Activated T-helper 1 cell treated with anti-CD3 and anti-CD28 coated beads, Interleukin-2, amount 50 U/mL, for 16 hours (primary cell): ENCODE data around the gene CYBC1.
"Not testable (repeated sequence)": the region's sequence is repeated elsewhere in the genome, so short reads cannot be mapped to it uniquely, and the experiment has no call there.

Experiments used
- DNase-seq, 2 donors: peaks; one replicate each; pipeline ENCODE4 v3.0.0-alpha.2; 2020; ENCODE audit warnings: low read depth in 1 of 2, low spot score in 1 of 2

CYBC1 gene

DNA sequence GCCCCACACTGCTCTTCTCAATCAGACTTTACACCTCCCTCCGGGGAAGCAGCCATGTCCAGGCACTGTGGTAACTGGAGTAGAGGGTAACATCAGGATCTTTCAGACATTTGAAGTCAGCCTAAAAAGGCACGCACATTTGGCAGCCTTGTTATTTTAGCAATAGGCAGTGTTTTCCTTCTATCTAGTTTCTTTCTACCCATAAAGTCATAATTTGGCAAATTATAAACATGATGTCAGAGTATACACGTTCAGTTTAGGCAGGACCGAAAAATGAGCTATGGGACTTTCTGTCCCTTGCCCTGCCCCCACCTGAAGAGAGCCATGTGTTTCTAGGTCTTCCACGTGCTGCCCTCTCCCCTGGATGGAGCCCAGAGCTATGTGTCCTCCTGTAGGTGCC is 29.1 kb upstream of the CYBC1 start:
- DNase-seq = no peak

DNA sequence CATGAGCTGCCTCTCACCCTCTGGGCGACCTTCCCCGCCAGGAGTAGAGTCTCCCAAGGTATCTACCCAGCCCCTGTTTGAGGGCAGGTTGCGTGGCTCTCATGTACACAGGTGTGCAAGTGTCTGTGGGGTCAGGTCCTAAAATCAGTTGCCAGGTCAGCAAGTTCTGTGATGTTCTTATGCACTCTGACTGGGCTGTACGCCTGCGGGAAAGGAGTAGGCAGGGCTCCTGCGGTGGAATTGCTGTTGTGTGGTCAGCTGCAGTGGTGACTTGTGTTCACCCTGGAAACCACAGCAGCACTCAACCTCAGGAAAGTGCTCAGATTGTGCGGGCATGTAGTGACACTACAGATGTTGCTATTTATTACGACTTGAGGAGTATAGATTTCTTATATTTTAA is 27.4 kb upstream of the CYBC1 start:
- no peak for DNase-seq

DNA sequence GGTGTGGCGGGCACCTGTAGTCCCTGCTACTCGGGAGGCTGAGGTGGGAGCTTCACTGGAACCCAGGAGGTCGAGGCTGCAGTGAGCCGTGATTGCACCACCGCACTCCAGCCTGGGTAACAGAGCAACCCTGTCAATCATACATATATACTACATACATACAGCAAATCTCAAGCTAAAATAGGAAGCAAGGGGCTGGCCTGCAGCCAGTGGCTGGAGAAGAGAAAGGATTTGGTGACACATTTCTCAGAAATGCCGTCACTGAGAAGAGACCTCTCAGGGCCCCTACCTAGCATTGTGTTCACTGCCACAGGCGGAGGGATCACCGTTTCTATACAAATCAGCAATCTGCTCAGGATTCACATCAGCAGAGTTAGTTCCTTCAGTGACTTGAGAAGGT is 24.9 kb upstream of the CYBC1 start:
- DNase-seq = no peak

DNA sequence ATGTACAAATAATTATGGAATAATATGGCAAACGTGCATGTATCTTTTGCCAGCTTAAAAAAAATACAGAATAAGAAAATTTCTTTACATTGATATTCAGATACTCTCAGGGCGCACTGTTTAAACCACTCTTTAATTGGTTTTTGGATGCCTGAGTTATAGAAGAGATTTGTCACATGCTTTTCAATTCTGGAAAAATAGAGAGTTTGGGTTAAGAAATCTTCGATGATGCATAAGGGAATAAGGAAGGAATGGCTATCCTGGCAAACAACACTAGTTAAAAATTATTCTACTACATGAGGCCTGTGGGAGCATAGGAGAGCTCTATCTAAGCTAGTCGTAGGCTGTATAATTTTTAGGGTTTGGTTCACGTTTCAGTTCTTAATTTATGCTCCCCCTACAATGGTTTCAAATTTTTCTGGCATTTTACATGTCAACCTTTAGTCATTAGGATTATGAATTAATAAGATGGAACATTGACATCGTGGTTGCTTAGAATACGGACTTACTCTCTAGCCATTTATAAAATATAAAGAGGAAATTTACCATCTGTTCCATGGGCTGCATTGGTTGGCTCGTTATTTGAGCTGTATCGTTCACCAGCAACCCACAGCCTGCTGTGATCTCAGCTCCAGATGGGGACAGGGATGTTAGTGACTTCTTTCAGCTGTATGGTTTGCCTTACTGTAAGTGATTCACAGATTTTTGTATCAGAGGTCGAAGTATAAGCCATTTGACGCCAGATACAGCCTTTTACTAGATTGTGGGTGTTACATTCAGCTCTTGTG is 23.9 kb upstream of the CYBC1 start:
- DNase-seq = no peak

DNA sequence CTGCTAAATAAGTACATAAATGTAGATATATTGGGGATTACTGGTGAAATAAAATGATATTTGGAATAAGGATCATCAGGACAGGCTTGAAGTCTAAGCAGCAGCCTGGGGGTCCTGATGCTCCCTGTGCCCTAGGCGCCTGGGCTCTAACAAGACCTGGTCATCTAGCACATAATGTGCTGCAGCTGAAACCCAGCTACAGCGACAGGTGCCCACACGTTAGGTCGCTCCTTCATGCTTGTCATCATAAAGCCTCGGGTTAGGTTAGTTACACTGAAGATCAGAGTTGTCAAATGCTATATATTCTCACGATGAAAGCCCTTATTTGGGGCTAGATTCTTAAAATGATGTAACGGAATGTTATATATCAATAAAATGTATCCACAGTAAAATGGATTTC is 19.5 kb upstream of the CYBC1 start:
- no peak for DNase-seq

DNA sequence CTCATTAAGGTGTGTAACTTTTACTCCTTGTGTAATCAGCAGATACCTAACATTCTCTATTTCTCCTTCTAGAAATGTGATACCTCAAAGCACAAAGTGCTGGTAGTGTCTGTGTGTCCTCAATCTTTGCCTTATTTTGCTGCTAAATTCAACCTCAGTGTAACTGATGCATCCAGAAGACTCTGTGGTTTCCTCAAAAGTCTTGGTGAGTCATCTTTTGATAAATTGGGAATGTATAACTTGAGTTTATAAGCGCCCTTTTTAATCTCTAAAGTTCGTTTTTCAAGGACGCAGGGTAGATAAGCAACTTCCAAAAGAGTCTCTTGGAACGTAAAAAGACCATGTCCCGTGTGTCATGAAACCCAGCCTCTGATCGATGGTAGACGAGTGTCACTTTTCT is 18.1 kb upstream of the CYBC1 start:
- DNase-seq = no peak

DNA sequence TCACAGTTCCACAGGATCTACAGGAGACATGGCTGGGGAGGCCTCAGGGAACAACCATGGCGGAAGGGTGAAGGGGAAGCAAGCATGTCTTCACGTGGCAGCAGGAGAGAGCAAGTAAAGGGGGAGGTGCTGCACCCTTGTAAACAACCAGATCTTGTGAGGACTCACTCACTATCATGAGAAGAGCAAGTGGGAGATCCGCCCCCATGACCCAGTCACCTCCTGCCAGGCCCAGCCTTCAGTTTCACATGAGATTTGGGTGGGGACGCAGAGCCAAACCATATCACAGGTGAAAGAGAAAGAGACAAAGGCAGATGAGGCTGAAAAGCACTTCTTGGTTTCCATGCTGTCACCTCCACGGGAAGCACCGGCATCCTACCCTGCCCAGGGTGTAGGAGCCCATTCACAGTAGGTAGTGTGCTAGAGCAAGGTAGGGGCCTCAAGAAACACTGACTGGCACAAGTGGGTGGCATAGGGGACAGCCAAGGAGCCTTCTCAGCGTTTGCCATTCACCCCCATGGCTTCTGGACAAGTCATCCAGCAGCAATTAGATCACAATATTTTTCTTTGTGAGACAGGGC is 14.6 kb upstream of the CYBC1 start:
- DNase-seq = no peak

DNA sequence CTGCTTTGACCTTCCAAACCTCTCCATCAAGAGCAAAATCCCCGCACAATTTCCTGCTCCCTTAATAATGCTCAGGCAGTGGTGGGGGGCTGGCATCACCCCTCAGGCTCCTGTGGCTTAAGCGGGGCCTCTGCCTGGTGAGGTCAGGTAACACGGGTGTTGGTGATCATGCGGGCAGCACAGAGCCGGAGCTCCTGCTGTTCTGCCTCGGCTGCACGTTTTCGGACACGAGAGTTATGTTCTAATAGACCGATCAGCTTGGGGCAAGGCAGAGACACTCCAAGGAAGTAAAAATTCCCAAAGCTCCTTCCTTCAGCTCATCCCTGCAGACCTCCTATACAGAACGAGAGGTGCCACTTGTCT is 14.0 kb upstream of the CYBC1 start:
- no peak for DNase-seq

DNA sequence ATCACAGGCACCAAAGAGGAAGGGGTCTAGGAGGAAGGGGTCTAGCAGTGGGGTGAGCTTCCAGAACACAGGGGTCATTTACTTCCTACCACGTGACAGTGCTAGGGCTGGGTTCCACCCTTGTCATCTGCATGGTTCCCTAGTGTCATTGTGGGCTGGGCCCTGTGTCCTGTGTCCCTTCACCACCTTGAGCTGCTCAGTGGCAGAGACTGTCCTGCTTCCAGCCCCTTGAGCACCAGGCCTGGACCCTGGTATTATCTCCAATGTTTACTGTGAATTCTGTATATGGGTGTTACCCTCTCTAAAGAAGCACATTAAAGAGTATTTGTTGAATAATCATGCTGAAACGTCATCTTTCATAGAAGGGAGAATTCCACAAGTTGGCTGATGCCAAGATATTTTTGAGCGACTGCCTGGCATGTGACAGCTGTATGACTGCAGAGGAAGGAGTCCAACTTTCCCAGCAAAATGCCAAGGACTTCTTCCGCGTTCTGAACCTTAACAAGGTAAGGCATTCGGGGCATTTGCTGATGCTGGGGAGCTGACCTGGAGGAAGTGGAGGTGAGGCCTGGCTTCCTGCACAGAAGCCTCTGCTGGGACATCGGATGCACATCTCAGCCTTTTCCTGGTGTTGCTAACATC is 13.5 kb upstream of the CYBC1 start:
- DNase-seq = no peak

DNA sequence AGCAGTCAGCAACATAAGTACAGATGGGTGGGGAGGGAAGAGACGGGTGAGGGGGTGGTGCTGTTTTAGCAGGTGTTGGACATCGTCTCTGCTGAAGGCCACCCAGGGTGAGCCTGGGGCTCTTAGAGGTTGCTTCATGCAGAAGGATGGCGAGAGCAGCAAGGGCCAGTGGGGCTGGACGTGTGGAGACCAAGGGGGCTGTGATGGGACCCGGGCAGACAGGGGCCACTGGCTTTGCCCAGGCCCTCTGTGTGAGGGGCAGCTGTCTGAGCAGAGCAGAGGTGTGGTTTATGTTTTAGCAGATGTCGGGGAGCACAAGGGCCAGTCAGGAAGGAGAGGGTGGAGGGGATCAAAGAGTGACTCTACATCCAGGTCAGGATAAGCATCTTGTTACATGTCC is 12.8 kb upstream of the CYBC1 start:
- no peak for DNase-seq

DNA sequence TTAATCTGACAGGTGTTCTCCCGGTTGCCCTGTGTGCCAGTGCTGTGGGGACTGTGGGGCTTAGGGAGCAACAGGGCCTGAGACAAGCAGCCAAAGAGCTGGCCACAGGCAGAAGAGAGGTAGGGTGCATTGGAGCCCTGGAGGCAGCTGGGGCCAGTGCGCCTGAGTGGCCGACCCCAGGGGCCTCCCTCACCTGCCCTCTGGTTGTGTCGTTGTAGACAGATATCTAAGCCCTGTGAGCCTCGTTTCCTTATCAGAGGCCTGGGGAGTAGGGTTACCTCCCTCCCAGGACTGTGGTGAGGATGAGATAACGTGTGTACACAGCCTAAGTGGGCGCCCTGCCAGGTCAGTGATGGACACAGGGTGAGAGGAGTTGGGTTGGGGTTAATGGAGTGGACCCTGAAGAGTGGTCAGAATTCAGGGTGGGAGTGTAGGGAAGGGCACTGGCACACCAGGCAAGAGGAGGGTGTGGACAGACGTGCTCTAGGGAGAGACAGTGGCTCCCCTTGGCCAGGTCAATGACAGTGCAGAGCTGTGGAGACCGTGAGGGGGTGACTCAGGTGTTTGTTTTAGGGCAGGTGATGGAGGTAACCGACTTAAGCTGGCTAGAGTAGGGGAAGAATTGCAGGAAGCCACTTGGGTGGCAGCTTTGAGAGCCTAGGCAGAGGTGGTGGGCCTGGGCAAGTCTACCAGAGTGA is 11.4 kb upstream of the CYBC1 start:
- no peak for DNase-seq

DNA sequence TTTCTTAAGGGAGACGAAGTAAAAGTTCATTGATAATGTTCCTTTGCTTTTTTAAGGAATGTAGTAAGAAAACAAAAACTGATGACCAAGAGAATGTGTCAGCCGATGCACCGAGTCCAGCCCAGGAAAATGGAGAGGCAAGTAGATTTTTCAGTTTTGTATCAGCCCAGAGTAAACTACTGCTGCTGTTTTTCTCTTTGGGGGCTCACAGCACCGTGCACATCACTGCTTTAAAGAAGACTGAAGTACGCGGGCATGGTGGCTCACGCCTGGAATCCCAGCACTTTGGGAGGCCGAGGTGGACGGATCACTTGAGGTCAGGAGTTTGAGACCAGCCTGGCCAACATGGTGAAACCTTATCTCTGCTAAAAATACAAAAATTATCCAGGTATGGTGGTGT is 9.4 kb upstream of the CYBC1 start:
- DNase-seq = not testable (repeated sequence)

DNA sequence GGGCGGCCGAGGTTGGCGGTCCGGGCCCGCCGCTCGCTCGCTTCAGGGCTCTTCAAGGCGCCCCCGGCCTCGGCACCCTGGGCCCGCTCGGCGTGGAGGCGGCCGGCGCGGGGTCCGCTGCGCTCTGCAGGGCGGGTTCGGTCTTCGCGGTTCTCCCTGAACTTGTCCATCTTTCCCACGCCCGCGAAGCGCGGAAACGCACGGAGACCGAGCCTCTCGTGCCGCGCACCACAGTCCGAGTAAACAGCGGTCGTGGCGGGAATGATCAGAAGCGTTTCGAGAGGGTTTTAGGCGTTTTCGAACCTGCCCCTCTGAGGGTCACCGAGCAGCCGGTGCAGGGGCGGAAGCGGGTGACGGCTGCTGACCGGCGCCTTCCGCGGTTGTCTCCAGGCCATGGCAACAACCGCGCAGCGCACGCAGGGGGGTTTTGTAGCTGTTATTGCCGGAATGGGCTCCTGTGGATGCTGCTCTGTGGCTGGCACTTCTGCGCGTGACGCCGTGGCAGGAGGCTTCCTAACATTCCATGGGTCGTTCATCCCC is 8.4 kb upstream of the CYBC1 start:
- no peak for DNase-seq

DNA sequence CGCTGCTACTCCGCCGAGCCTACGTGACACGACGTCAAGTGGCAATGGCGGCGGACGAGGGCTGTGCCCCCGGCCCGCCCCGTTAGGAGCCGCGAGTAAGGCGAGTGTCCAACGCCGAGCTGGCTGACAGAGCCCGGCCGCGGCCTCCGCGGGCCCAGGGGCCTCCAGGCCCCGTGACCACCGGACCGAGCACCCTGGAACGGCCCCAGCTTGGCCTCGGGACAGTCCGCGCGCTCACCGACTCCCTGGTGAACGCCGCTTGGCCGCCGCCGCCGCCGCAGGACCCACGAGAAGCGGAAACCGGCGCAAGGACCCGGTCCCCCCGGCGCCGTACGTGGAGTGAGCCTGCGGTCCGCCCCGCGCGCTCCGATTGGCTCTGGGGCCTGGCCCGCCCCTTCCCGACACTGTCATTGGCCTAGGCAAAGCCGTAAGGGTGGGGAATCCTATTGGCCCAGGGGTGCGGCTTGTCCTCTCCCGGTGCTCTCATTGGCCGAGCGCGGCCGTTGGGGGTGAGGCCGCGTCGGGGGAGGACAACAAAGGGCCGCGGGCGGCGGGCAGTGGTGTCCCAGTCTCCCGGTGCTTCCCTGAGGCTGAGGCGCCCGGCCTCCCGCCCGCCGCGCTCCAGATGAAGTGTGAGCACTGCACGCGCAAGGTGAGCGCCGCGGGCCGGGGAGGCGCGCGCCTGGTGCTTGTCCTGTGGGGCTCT is 7.8 kb upstream of the CYBC1 start, which contains the start of gene NARF:
TSS of gene NARF (plus strand) at position 563 of the 706 bp plus-strand sequence. CDS start at position 626, 63 bp downstream.
- DNase-seq = peak; percentile 89 to 95

DNA sequence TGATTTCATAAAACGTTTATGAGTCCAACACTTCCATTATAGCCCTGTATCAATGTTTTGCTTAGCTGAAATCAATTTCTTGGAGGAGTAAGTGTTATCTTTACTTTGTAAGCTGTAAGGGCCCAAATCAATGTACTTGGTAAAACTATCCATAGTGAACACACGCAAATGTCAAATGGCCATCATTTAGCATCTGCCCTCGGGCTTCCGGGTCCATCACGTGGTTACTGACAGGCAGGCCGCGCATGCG is 7.3 kb upstream of the CYBC1 start:
- no peak for DNase-seq

DNA sequence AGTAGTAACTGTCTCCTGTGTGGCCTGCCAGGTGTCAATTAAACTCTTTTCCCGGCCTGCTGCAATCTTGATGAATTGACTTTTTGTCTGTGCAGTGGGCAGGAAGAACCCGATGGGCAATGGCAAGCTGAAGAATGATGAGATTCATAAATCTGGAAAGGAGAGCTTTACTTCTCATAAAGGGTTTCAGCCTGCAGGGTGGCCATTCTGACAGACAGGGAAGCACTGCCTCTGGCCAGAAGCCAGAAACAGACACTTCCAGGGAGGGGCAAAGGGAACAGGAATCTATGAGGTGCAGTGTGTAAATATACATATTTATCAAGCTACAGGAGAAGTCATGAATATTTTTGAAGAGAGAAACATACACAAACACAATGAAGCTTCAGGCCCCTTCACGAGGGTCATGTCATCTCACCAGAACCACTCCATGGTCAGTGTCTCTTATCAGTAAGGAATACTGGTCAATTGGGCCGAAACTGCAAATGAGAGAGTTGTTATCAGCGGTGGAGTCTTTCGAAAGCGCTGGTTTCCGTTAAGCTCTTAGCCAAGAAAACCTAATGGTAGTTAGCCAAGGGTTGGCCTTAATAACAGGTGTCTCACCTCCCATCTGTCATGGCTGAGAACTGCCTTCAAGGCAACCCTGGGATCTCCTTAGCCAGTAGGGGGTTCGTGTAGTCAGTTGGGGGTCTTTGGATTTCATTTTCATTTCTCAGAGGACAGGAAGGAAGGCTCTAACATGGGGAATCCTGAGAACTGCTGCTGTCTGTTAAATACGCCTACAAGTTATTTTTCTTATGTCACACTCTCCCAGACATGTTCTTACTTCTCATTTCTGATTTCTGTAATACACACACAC is 6.7 kb upstream of the CYBC1 start:
- no peak for DNase-seq

DNA sequence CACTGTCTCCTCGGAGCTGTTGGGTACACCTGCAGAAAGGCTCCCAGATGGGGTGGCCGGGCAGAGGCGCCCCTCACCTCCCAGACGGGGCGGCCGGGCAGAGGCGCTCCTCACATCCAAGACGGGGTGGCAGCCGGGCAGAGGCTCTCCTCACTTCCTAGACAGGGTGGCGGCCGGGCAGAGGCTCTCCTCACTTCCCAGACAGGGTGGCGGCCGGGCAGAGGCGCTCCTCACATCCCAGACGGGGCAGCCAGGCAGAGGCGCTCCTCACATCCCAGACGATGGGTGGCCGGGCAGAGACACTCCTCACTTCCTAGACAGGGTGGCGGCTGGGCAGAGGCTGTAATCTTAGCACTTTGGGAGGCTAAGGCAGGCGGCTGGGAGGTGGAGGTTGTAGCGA is 3.2 kb upstream of the CYBC1 start:
- DNase-seq = not testable (repeated sequence)

DNA sequence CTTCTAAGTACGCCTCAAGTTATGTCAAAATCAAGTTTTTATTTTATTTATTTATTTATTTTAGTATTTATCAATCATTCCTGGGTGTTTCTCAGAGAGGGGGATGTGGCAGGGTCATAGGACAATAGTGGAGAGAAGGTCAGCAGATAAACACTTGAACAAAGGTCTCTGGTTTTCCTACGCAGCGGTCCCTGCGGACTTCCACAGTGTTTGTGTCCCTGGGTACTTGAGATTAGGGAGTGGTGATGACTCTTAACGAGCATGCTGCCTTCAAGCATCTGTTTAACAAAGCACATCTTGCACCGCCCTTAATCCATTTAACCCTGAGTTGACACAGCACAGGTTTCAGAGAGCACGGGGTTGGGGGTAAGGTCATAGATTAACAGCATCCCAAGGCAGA is 2.6 kb upstream of the CYBC1 start:
- DNase-seq = not testable (repeated sequence)

DNA sequence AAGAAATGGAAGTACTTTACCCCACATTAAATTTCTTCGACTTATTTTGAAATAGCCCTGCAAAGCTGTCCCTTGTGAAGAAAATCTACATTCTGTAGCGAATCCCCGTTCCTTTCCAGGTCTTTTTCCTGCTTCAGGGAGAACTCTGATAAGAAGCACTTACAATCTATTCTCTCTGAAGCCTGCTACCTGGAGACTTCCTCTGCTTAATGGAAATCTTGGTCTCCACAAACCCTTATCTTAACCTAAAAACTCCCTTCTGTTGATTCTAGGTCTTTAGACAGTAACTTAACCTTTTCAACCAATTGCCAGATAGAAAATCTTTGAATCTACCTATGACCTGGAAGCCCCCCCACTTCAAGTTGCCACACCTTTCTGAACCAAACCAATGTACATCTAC is 1.6 kb upstream of the CYBC1 start:
- DNase-seq = no peak

DNA sequence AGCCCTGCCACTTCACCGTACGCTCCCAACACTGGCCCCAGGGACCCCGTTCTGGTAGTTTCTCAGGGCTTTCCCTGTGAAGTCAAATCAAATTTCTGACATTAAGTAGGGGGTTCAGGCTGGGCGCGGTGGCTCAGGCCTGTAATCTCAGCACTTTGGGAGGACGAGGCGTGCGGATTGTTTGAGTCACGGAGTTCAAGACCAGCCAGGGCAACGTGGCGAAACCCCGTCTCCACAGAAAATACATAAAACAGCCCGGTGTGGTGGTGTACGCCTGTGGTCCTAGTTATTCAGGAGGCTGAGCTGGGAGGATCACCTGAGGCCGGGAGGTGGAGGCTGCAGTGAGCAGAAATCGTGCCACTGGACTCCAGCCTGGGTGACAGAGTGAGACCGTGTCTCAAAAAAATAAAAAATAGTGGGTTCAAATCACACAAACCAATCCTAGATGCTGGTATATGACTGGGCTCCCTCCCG is 632 bp downstream of the CYBC1 start:
- no peak for DNase-seq
